Suprapubic skin (tissue), 4 donors: ENCODE data around the gene SULT1C3. TPM values are rescaled to one million over a fixed set of nuclear protein-coding genes. Genes with fewer than 3 reads are reported as not detected.

ENCODE experiments used
- DNase-seq, 2 donors: peaks; one replicate each; pipeline ENCODE4 v3.0.0-alpha.2; 2019; ENCODE audit warnings: low spot score in 2 of 2
- H3K27ac ChIP-seq: fragments of 200-600 bp; sonication (generic); one replicate; pipeline ENCODE4 v1.5.1; 2019
- H3K27me3 ChIP-seq: fragments of 200-600 bp; sonication (generic); one replicate; pipeline ENCODE4 v1.5.1; 2019
- H3K36me3 ChIP-seq: fragments of 200-600 bp; sonication (generic); one replicate; pipeline ENCODE4 v1.5.1; 2019
- H3K4me1 ChIP-seq: fragments of 200-600 bp; sonication (generic); one replicate; pipeline ENCODE4 v1.5.1; 2019
- H3K4me3 ChIP-seq: fragments of 200-600 bp; sonication (generic); one replicate; pipeline ENCODE4 v1.5.1; 2019; ENCODE audit warnings: mild to moderate bottlenecking
- H3K9me3 ChIP-seq: fragments of 200-600 bp; sonication (generic); one replicate; pipeline ENCODE4 v1.5.1; 2019
- CTCF ChIP-seq, 2 donors: fragments of 200-600 bp in 1 of 2; fragments of 450-650 bp in 1 of 2; sonication (generic) in 1 of 2; IDR thresholded peaks; one replicate each; pipeline ENCODE4 v1.5.1; 2016 to 2019; ENCODE audit warnings: antibody characterized with exemption in 2 of 2, mild to moderate bottlenecking in 1 of 2, moderate library complexity in 1 of 2
- EP300 ChIP-seq: sonication (generic); formaldehyde crosslinking; IDR thresholded peaks from one replicate; pipeline ENCODE4 v1.6.1; 2017; ENCODE audit warnings: antibody characterized with exemption
- POLR2A ChIP-seq, 2 donors: fragments of 450-650 bp; IDR thresholded peaks; one replicate each; pipeline ENCODE4 v1.6.1; 2017; ENCODE audit warnings: antibody characterized with exemption in 2 of 2, mild to moderate bottlenecking in 2 of 2, moderate library complexity in 2 of 2
- POLR2AphosphoS5 ChIP-seq, 3 donors: sonication (generic); formaldehyde crosslinking; IDR thresholded peaks; one replicate each; pipeline ENCODE4 v1.6.1; 2017; ENCODE audit warnings: antibody characterized with exemption in 3 of 3
- WGBS: methylation state at CpG from one replicate; pipeline ENCODE4 v1.1.5; 2018; 5-methylcytosine and 5-hydroxymethylcytosine counted together
- total RNA-seq, 4 donors: library from RNA; depleted of rRNA; stranded (reverse); fragments of >200 nt; gene quantifications; one replicate each; pipeline ENCODE4 v1.1.0, GENCODE V29; 2016

SULT1C3 gene
- total RNA-seq, 4 donors from 2014 or later, result not detected

GRCh38 chr2:108267101-108267500, 27.3 kb downstream of the SULT1C3 start:
- TF ChIP-seq POLR2AphosphoS5 (IDR thresholded peaks at IDR 0.05) (no peak), EP300 (no peak), POLR2A (IDR thresholded peaks at IDR 0.05) (no peak), CTCF (IDR thresholded peaks at IDR 0.05) (no peak)
- no peaks in the 10 kb centered on the region for H3K9me3 ChIP-seq
- 78% methylated on average over 5 of the region's 5 CpGs for WGBS
- H3K27me3 ChIP-seq, result no peaks in the 10 kb centered on the region
- H3K27ac ChIP-seq, result no peak overlapping the region
- H3K4me1 ChIP-seq, result no peaks in the 10 kb centered on the region
- no peaks in the 10 kb centered on the region for H3K36me3 ChIP-seq
- no peak overlapping the region for H3K4me3 ChIP-seq
- DNase-seq, result no peak

GRCh38 chr2:108268001-108268400, 28.2 kb downstream of the SULT1C3 start:
- WGBS, result 43% methylated on average over 4 of the region's 4 CpGs
- DNase-seq, result no peak
- H3K4me1 ChIP-seq, result no peaks in the 10 kb centered on the region
- H3K27ac ChIP-seq, result no peak overlapping the region
- H3K27me3 ChIP-seq, result no peaks in the 10 kb centered on the region
- no peaks in the 10 kb centered on the region for H3K36me3 ChIP-seq
- TF ChIP-seq POLR2A (IDR thresholded peaks at IDR 0.05) (no peak), EP300 (no peak), CTCF (IDR thresholded peaks at IDR 0.05) (no peak), POLR2AphosphoS5 (IDR thresholded peaks at IDR 0.05) (no peak)
- H3K9me3 ChIP-seq, result no peaks in the 10 kb centered on the region
- no peak overlapping the region for H3K4me3 ChIP-seq

GRCh38 chr2:108270346-108270745, 30.6 kb downstream of the SULT1C3 start:
- H3K27ac ChIP-seq, result no peak overlapping the region
- TF ChIP-seq POLR2A (IDR thresholded peaks at IDR 0.05), result no peak
- TF ChIP-seq CTCF (IDR thresholded peaks at IDR 0.05), result no peak
- TF ChIP-seq EP300, result no peak
- TF ChIP-seq POLR2AphosphoS5 (IDR thresholded peaks at IDR 0.05), result no peak
- no peaks in the 10 kb centered on the region for H3K9me3 ChIP-seq
- H3K4me3 ChIP-seq, result no peak overlapping the region
- no peaks in the 10 kb centered on the region for H3K36me3 ChIP-seq
- no peaks in the 10 kb centered on the region for H3K4me1 ChIP-seq
- DNase-seq, result no peak
- 83% methylated on average over 3 of the region's 3 CpGs for WGBS
- no peaks in the 10 kb centered on the region for H3K27me3 ChIP-seq

GRCh38 chr2:108270768-108271506, 31.2 kb downstream of the SULT1C3 start:
- no peaks in the 10 kb centered on the region for H3K9me3 ChIP-seq
- H3K4me1 ChIP-seq, result no peaks in the 10 kb centered on the region
- H3K27me3 ChIP-seq, result no peaks in the 10 kb centered on the region
- no peaks in the 10 kb centered on the region for H3K36me3 ChIP-seq
- no peak for DNase-seq
- no peak overlapping the region for H3K4me3 ChIP-seq
- H3K27ac ChIP-seq, result no peak overlapping the region
- TF ChIP-seq POLR2AphosphoS5 (IDR thresholded peaks at IDR 0.05) (no peak), POLR2A (IDR thresholded peaks at IDR 0.05) (no peak), EP300 (no peak), CTCF (IDR thresholded peaks at IDR 0.05) (no peak)
- WGBS, result 71% methylated on average over 4 of the region's 5 CpGs

- Histone ChIP-seq H3K36me3 (no peaks in the 10 kb centered on the region), H3K4me1 (no peaks in the 10 kb centered on the region), H3K4me3 (no peak overlapping the region), H3K9me3 (no peaks in the 10 kb centered on the region), H3K27me3 (no peaks in the 10 kb centered on the region), H3K27ac (no peak overlapping the region)
- DNase-seq, result no peak
- 74% methylated on average over 7 of the region's 7 CpGs for WGBS
- TF ChIP-seq EP300, result no peak
- TF ChIP-seq POLR2A (IDR thresholded peaks at IDR 0.05), result no peak
- no peak for TF ChIP-seq CTCF (IDR thresholded peaks at IDR 0.05)
- no peak for TF ChIP-seq POLR2AphosphoS5 (IDR thresholded peaks at IDR 0.05)
These were observed 32.0 kb downstream of the SULT1C3 start for GRCh38 chr2:108271691-108272253.
